Measurements from ENCODE around the gene PAPSS2.

GRCh38 chr10:87724789-87725188, 65.1 kb downstream of the PAPSS2 start:
- no peak for TF ChIP-seq CTCF (conservative IDR thresholded peaks at IDR 0.05 in 1 of 2, IDR thresholded peaks at IDR 0.05 in 1 of 2; ENCODE audit: low read depth in 1 of 2, low read length in 2 of 2)
- TF ChIP-seq EZH2 (IDR thresholded peaks at IDR 0.05; ENCODE audit: low read length, missing control alignments), result no peak
